GM12891 (cell line): ENCODE measurements around the gene TRPT1.

Experiments
- PAX5 ChIP-seq: IDR thresholded peaks from 2 replicates; pipeline ENCODE4 v1.6.1; 2011; ENCODE audit warnings: low read length, moderate library complexity, mild to moderate bottlenecking; ENCODE audit not compliant: insufficient read depth, severe bottlenecking
- POLR2A ChIP-seq: IDR thresholded peaks from 2 replicates; pipeline ENCODE4 v1.6.1; 2011; ENCODE audit warnings: low read depth, low read length, control low read depth
- POLR2AphosphoS5 ChIP-seq: IDR thresholded peaks from 2 replicates; pipeline ENCODE4 v1.6.1; 2011; ENCODE audit warnings: low read depth, low read length, control low read depth
- POU2F2 ChIP-seq: IDR thresholded peaks from 2 replicates; pipeline ENCODE4 v1.6.1; 2011; ENCODE audit warnings: low read depth, mild to moderate bottlenecking, control low read depth, low read length, moderate library complexity
- SPI1 ChIP-seq: IDR thresholded peaks from 2 replicates; pipeline ENCODE4 v1.6.1; 2011; ENCODE audit warnings: low read depth, low read length, control low read depth
- TAF1 ChIP-seq: IDR thresholded peaks from 2 replicates; pipeline ENCODE4 v1.6.1; 2011; ENCODE audit warnings: low read depth, low read length, control low read depth

DNA sequence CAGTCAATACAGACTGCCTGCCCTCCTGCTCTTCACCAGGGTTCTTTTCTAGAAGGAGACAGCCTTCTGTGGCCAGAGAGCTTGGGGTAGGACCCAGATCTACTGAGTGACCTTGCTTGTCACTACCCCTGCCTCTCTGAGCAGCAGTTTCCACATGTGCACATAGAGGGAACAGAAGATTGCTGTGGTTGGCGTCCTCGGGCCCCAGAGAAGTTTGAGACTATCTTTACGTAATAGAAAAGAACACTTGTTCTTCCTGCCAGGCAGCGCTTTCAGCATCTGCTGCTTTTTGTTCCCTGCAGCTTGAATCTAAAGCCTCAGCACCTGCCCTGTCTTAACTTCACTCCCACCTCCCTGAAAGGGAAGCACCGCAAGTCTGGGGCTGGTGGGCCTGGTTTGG is 13.0 kb upstream of the TRPT1 start:
- TF ChIP-seq POLR2AphosphoS5: no peak
- no peak for TF ChIP-seq POLR2A
- TF ChIP-seq TAF1: no peak
- no peak for TF ChIP-seq SPI1
- TF ChIP-seq POU2F2: no peak
- no peak for TF ChIP-seq PAX5
